Measurements from ENCODE around the gene CCNL2.
"Not testable (repeated sequence)": the region's sequence is repeated elsewhere in the genome, so short reads cannot be mapped to it uniquely, and the experiment has no call there.

CCNL2 gene

GRCh38 chr1:1371746-1372711 is 27.1 kb downstream of the CCNL2 start:
- DNase-seq = peak; percentile 57

GRCh38 chr1:1371364-1371745 is 27.8 kb downstream of the CCNL2 start:
- no peak for DNase-seq

DNA sequence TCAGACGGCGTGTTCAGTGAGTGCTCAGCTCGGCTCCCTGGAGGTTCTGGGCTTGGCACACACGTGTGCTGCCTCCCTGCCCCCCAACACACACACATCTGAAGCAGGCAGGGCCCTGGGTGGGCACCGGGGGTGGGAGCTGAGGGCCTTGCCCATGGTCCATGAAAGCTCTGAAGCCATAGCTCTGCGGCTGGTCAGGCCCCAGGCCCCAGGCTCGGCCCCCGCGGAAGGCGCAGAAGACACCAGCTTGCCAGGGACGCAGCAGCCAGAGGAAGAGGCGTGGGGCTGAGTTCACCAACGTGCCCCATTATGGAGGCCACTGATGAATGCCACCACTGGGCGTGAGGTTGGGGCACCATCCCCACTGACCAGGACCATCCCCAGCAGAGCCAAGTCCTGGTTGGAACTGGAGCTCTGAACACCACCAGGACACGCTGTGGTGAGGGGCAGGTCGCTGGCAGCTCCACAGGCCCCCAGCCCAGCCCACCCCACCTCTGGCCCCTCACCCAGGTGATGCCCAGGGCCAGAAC is 28.3 kb downstream of the CCNL2 start:
- no peak for DNase-seq

DNA sequence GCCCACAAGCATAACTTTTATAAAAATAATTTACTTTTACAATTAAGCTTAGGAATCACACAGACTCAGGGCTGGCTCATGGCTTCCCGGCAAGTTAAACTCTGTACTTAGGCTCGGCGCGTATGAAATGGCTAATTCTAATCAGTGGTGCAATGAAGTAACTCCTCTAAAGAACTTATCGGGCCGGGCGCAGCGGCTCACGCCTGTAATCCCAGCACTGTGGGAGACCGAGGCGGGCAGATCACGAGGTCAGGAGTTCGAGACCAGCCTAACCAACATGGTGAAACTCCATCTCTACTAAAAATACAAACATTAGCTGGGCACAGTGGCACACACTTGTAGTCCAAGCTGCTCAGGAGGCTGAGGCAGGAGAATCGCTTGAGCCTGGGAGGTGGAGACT is 29.0 kb downstream of the CCNL2 start:
- not testable (repeated sequence) for DNase-seq

GRCh38 chr1:1367315-1367714 is 31.8 kb downstream of the CCNL2 start:
- no peak for DNase-seq

DNA sequence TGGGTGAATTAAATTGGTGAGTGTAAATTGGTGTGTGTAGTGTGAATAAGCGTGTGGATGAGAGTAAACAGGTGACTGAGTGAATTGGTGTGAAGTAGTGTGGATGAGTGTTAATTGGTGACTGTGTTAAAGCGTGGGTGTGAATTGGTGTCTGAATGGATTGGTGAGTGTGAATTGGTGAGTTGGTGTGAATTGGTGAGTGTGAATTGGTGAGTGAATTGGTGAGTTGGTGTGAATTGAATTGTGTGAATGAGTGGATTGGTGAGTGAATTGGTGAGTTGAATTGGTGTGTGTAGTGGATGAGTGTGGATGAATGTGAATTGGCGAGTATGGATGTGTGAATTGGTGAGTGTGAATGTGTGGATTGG is 32.5 kb downstream of the CCNL2 start:
- DNase-seq = no peak

GRCh38 chr1:1365875-1366698 is 33.0 kb downstream of the CCNL2 start:
- no peak for DNase-seq

- no peak for DNase-seq
Observed at GRCh38 chr1:1364266-1364665, 34.9 kb downstream of the CCNL2 start.

DNA sequence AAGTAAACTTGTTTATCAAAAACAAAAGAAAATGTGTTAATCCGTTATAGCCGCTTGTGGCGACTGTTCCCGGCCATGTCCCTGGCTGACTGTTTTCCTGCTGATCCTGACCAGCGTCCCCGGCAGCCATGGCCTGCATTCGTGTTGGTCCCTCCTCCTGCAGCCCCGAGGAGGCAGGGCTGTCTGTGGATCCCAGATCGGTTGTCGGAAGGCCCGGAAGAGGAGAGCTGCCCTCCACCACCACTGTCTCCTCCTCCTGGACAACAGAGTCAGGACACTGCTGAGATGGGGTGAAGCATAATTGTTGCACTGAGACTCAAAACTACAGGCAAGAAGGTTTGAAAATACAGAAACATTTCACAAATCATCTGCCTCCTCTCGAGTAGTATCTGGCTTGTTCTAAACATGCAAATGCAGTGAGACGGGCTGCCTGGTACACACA is 37.1 kb downstream of the CCNL2 start:
- DNase-seq = no peak

DNA sequence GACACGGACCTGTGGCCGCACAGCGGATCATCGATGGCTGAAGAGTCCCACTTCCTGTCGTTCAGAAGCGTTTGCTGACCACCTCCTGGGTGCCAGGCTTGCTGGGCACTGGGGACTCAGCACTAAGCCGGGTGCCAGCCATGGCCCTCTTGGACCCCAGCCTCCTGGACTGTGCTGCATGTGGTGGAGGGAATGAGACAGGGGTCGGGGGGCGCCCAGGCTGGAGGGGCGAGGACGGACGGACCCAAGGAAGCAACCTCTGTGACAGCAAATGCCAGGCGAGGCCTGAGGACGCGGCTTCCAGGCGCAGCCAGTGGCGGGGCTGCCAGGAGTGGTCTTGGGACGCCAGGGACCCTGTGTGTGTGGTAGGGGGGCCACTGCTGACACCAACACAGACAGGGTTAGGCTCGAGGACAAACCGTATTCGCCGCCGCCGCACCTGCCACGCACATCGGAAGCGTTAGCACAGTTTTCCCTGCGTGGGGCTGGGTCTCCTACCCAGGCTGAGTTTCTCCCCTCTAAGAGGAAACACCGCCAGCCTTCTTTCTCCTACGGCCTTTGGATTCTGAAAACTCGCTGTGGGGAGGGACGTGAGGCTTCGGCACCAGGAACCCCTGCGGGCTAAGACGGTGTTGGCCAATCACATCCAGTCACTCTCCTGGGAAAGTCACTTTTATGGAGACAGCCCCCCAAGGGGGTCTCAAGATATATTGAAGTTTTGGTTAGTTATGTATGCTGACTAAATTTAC is 37.7 kb downstream of the CCNL2 start:
- DNase-seq = no peak

GRCh38 chr1:1360506-1361169 is 38.5 kb downstream of the CCNL2 start:
- DNase-seq = no peak

- no peak for DNase-seq
Observed at GRCh38 chr1:1359664-1360468, 39.3 kb downstream of the CCNL2 start.

DNA sequence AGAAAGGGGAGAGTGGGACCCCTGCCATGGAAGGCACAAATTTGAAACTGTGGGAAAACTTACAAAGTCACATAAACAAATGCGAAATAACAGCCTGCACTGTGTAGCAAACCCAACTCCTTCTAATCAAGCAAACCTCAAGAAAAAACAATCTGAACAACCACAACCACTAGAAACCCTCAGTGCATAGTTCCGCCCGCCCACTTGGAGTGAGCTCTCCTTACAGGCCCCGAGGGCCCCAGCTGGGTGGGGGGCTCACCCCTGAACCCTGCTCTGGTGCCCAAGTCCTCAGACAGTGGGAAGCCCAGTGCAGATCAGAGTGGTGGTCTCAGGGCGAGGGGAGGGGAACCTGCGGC is 39.8 kb downstream of the CCNL2 start:
- no peak for DNase-seq

DNA sequence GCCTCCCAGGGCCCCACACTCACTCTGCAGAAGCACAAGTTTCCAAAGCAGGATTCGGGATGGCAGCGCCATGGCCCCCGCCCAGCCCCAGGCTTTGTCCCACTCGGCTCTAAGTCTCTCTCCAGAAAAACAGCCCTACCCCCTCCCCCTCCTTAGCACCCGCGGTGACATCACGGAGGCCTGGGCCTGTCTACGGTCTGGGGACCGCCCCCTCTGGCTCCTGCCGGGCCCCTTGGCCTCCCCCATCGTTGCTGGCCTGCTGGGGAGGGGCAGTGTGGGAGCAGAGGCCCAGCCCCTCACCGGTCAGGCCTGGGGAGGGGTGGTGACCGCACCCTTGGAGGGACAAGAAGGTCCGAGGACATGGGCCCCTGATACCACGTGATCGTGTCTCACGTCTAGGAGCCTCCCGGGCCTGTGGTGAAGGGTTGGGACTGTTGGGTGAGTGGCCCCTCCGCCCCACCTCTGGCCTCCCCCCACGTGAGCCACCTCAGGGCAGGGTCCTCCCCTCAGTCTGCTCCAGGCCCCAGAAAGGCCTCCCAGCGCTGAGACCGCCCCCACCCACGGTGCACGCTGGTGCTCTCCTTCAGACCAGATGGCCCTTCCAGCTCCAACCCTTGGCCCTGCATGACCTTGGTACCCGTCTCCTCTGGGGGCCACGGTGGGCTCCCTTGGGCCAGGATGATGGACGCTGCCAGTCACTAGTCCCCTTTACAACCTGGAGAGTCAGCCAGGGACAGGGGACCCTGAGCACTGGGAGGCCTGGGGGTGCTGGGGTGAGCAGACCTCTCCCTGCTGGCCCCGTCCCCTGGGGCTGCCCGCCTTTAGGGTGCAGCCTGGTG is 40.5 kb downstream of the CCNL2 start, which contains the start of gene MXRA8:
MXRA8 (minus strand) TSS at position 123 of the 839 bp plus-strand sequence; CDS start at position 72, 51 bp downstream.
- DNase-seq = no peak

DNA sequence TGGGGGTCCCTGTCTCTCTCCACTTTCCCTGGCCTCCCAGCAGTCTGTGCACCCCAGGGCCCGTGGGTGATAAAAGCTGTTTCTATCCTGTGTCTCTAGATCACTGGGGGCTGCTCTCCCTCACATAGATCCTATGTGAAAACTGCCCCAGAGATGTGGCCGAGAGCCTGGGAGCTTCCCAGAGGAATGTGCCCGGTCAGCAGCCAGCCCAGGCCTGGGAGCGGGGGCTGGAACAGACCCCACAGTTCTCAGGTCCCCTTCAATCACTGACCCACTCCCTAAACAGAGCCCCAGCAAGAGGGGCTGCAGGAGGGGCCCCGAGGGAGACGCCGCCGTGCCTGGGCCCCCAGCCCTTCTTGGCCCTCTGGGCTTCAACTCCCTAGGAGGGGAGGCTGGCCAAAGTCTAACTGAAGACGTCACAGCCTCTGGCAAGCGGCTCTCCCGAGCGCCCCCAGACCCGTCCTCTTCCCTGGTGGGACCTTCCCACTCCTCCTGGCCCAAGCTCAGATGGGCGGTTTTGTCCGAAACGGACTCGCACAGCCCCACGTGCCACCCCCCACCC is 41.2 kb downstream of the CCNL2 start:
- DNase-seq = no peak

- no peak for DNase-seq
Observed at GRCh38 chr1:1356796-1357401, 42.2 kb downstream of the CCNL2 start.

DNA sequence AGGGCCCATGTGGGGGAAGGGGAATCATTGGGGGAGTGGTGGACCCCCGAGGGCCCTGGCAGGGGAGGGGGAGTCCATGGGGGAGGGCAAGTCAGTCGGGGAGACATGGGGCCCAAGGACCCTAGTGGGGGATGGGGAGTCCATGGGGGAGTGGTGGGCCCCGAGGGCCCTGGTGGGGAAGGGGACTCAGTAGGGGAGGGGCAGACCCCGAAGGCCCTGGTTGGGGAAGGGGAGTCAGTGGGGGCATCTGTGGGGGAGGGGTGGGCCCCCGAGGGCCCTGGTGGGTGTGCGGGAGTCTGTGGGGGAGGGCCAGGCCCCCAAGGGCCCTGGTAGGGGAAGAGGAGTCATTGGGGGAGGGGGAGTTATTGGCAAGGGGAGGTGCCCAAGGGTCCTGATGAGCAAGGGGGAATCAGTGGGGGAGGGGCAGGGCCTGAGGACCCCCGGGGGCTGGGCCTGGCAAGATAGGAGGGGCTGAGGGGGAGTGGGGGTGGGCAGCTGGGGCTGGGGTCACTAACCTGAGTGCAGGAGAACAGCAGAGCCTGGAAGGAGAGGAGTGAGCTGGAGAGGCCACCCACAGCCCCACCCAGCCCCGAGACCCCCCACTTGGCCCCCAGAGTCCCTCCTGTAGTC is 42.9 kb downstream of the CCNL2 start:
- no peak for DNase-seq

DNA sequence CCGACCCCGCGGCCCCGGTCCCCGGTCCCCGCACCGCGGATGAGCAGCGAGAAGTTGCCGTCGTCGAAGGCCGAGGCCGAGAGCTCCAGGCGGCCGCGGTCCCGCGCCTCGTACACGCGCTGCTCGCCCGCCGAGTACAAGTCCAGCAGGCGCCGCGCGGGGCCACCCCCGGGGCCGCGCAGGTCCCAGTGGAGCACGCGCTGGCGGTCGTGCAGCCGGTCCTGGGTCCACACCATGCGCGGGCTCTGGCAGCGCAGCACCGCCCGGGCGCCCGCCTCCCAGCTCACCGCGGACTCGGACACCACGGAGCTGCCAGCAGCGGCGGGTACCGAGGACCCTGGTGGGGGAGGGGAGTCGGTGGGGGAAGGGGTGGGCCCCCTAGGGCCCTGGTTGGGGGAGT is 43.7 kb downstream of the CCNL2 start:
- no peak for DNase-seq

All from NCI-H2171 (cell line).